WTC11 (cell line): ENCODE measurements around the gene TACC2.

Experiments used
- CTCF ChIP-seq: fragments of 200-600 bp; IDR thresholded peaks from 2 replicates; pipeline ENCODE4 v1.8.0; 2022; ENCODE audit warnings: antibody characterized with exemption
- HMGA2 ChIP-seq: fragments of 250-450 bp; sonication (Bioruptor Pico); IDR thresholded peaks from 2 replicates; pipeline ENCODE4 v1.4.0; 2021; ENCODE audit warnings: mild to moderate bottlenecking, moderate library complexity
- MAX ChIP-seq: sonication (generic); formaldehyde crosslinking; IDR thresholded peaks from 2 replicates; pipeline ENCODE4 v1.8.0; 2022; ENCODE audit warnings: mild to moderate bottlenecking, missing genetic modification reagents

DNA sequence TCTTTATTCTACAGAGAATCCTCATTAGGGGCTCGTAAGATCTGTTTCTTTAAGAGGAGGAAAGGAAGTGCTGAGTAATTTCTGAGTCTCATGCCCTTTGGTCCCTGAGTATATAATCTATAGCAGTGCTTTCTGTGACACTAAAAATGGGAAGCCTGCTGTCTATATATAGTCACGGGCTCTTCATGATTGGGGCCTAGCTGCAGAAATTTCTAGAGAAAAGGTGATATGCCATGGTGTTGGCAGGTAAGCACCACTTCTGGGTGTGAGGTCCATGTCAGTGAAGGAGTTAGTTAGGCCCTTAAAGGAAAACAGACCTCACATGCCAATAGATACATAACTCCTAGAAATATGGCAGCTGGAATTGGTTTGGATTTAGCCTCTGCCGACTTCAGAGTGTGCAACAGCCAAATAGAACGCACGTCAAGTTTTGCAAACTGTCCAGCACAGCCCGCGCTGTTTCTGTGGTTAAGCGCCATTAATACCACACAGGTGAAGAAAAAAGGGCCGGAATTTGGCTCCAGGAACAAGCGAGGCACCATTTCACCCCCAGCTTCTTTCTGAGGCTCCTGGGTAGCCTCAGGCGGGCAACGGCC, 123.2 kb downstream of the TACC2 start:
- no peak for TF ChIP-seq MAX (CRISPR knock-in tag)
- TF ChIP-seq CTCF = no peak
- no peak for TF ChIP-seq HMGA2 (CRISPR knock-in tag)
